SU-DHL-6 (cell line): ENCODE data around the gene CYP39A1.

Experiments used
- H2AFZ ChIP-seq: fragments of 200-600 bp; sonication (generic); 2 replicates; pipeline ENCODE4 v1.6.1; 2014; ENCODE audit warnings: low read depth, mild to moderate bottlenecking, moderate library complexity, mixed read lengths, antibody characterized with exemption, low read length; ENCODE audit not compliant: severe bottlenecking
- H3F3A ChIP-seq: fragments of 200-600 bp; shearing (Covaris generic); 2 replicates; pipeline ENCODE4 v1.6.0; 2016; ENCODE audit warnings: antibody characterized with exemption, mild to moderate bottlenecking; ENCODE audit not compliant: insufficient read depth
- H3K27ac ChIP-seq: fragments of 200-600 bp; sonication (generic); 2 replicates; pipeline ENCODE4 v1.5.1; 2016; ENCODE audit warnings: low read depth, mild to moderate bottlenecking, low read length, moderate library complexity, mixed read lengths
- H3K27me3 ChIP-seq: fragments of 200-600 bp; sonication (generic), shearing (Covaris generic); 2 replicates; pipeline ENCODE4 v1.6.0; 2014; ENCODE audit warnings: mild to moderate bottlenecking, low read length
- H3K36me3 ChIP-seq: fragments of 200-600 bp; sonication (generic); 2 replicates; pipeline ENCODE4 v1.6.1; 2014; ENCODE audit warnings: mild to moderate bottlenecking, low read length, mixed read lengths
- H3K4me2 ChIP-seq: fragments of 300-600, 200-600 bp; shearing (Covaris generic), sonication (generic); 2 replicates; pipeline ENCODE4 v1.6.0; 2014; ENCODE audit warnings: low read length, low read depth, mild to moderate bottlenecking; ENCODE audit not compliant: poor library complexity, severe bottlenecking
- H3K4me3 ChIP-seq: fragments of 200-600 bp; sonication (generic); 2 replicates; pipeline ENCODE4 v1.5.1; 2014; ENCODE audit warnings: antibody characterized with exemption, low read length, mild to moderate bottlenecking, mixed read lengths; ENCODE audit not compliant: insufficient read depth, poor library complexity, severe bottlenecking
- H3K79me2 ChIP-seq: fragments of 200-600 bp; sonication (generic); 2 replicates; pipeline ENCODE4 v1.6.1; 2014; ENCODE audit warnings: mild to moderate bottlenecking, low read length, moderate library complexity; ENCODE audit not compliant: insufficient read depth
- H3K9ac ChIP-seq: fragments of 200-600 bp; sonication (generic); 2 replicates; pipeline ENCODE4 v1.7.0; 2014; ENCODE audit warnings: mild to moderate bottlenecking, low read length
- H3K9me2 ChIP-seq: fragments of 200-600 bp; sonication (generic); replicated peaks from 2 replicates; pipeline ENCODE4 v1.6.1; 2014; ENCODE audit warnings: low read length; ENCODE audit not compliant: insufficient read depth
- H3K9me3 ChIP-seq: fragments of 200-600 bp; sonication (generic); 2 replicates; pipeline ENCODE4 v1.6.1; 2014; ENCODE audit warnings: low read length, mixed read lengths; ENCODE audit not compliant: insufficient read depth
- H4K20me1 ChIP-seq: fragments of 200-600 bp; sonication (generic); 2 replicates; pipeline ENCODE4 v1.6.1; 2014; ENCODE audit warnings: low read depth, mild to moderate bottlenecking, antibody characterized with exemption, low read length, moderate library complexity, mixed read lengths
- EZH2phosphoT487 ChIP-seq: fragments of 200-600 bp; sonication (generic), shearing (Covaris generic); conservative IDR thresholded peaks from 2 replicates; pipeline ENCODE4 v1.6.1; 2018; ENCODE audit warnings: mild to moderate bottlenecking, antibody characterized with exemption, low read length, moderate library complexity, mixed read lengths
- TF ChIP-seq, protein P1 (sequence below): fragments of 200-600 bp; sonication (generic); IDR thresholded peaks from one replicate; pipeline ENCODE4 v1.5.1; 2017; ENCODE audit warnings: antibody characterized with exemption, mild to moderate bottlenecking, low read length, moderate library complexity; ENCODE audit not compliant: insufficient read depth, poor library complexity, severe bottlenecking

The CYP39A1 gene

DNA sequence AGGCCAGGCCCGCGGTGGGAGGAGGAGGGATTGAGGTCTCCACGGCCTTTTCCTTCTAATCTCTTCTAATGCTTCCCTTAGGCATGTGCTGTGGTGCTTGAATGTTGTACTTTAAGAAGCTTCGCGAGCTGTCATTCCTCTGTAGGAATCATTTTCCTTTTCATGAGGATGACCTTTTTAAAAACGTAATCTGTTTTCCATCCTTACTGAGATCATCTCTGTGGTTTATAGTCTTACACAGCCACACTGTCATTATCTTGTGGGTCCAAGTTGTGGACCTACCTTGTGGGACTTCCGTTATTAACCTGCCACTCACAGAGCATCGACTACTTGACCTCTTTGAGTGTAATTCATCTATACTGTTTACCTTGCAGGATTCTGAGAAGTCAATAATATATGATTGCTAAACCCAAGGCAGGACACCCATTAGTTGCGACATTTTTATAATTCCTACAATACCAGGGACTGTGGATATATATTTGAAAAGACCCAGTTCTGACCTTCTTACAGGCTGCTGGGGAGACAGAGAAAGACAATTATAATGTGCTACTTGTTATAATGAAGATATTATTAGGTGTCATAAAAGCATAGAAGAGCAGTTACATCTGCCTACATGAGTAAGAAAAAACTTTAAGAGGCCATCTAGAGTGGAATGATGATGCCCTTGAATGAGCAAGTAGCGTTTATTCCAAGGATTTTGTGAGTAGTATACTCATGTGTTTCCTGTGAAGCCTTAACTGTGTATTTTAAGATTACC is 999 bp upstream of the CYP39A1 start:
- peak overlapping the region; percentile 96 for H3K27ac ChIP-seq
- peaks cover 97% of the 10 kb centered on the region for H3K79me2 ChIP-seq

DNA sequence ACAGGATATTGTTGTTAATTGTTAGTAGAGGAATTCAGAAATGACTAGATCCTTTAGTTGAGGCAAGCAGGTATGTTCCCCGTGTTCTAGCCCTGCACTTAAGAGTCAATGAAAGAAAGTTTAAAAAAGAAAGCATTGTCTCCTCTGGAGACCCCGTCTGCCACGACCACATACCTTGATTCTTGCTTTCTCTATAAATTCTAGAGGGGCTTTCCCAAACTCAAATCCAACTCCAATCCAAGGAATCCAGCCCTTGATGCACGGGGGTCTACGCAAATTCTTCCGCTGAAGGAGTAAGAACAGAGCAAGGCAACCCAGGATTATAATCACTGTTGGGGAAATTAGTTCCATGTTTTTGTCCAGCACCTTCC is 401 bp downstream of the CYP39A1 start:
- no peak overlapping the region for H2AFZ ChIP-seq
- H3K79me2 ChIP-seq: peaks cover 92% of the 10 kb centered on the region
- H3K9ac ChIP-seq: peak overlapping the region; percentile 82
- H3K4me3 ChIP-seq: peak overlapping the region; percentile 79
- H4K20me1 ChIP-seq: no peaks in the 10 kb centered on the region
- no peaks in the 10 kb centered on the region for H3K9me2 ChIP-seq
- peaks cover 36% of the 10 kb centered on the region for H3K36me3 ChIP-seq
- H3K4me2 ChIP-seq: peak overlapping the region; percentile 92
- peaks cover 52% of the 10 kb centered on the region for H3F3A ChIP-seq
- H3K9me3 ChIP-seq: no peaks in the 10 kb centered on the region
- no peaks in the 10 kb centered on the region for H3K27me3 ChIP-seq
- TF ChIP-seq EZH2phosphoT487: no peak
- TF ChIP-seq, protein P1, sequence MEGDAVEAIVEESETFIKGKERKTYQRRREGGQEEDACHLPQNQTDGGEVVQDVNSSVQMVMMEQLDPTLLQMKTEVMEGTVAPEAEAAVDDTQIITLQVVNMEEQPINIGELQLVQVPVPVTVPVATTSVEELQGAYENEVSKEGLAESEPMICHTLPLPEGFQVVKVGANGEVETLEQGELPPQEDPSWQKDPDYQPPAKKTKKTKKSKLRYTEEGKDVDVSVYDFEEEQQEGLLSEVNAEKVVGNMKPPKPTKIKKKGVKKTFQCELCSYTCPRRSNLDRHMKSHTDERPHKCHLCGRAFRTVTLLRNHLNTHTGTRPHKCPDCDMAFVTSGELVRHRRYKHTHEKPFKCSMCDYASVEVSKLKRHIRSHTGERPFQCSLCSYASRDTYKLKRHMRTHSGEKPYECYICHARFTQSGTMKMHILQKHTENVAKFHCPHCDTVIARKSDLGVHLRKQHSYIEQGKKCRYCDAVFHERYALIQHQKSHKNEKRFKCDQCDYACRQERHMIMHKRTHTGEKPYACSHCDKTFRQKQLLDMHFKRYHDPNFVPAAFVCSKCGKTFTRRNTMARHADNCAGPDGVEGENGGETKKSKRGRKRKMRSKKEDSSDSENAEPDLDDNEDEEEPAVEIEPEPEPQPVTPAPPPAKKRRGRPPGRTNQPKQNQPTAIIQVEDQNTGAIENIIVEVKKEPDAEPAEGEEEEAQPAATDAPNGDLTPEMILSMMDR: no peak
- peak overlapping the region; percentile 96 for H3K27ac ChIP-seq

More for the DNA sequence above, 999 bp upstream of the CYP39A1 start:
- H3K27me3 ChIP-seq: no peaks in the 10 kb centered on the region
- peaks cover 43% of the 10 kb centered on the region for H3K36me3 ChIP-seq
- H3K4me2 ChIP-seq: peak overlapping the region; percentile 91
- no peaks in the 10 kb centered on the region for H4K20me1 ChIP-seq
- no peaks in the 10 kb centered on the region for H3K9me2 ChIP-seq
- H3K4me3 ChIP-seq: peak overlapping the region; percentile 79
- TF ChIP-seq EZH2phosphoT487: no peak
- TF ChIP-seq, protein P1: no peak
- peak overlapping the region; percentile 7 for H2AFZ ChIP-seq
- H3F3A ChIP-seq: peaks cover 53% of the 10 kb centered on the region
- no peaks in the 10 kb centered on the region for H3K9me3 ChIP-seq
- peak overlapping the region; percentile 82 for H3K9ac ChIP-seq

DNA sequence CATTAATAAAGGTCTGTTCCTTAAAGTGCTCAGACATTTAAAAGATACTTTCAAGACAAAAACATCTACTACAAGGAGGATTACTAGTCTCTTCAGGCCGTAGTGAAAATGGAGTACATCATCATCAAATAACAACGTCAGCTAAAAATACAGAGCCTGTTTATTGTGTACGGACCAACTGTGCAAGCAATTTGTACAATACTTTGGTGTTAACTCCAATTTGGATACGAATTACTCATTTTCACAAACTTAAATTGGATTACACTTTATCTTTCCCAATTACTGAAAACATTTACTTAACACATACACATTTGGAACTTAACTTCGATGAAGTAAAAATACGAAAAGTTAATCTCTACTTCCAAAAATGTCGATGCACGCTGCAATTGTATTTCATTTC is 802 bp downstream of the CYP39A1 start:
- H3K36me3 ChIP-seq: peaks cover 37% of the 10 kb centered on the region
- TF ChIP-seq EZH2phosphoT487: no peak
- TF ChIP-seq, protein P1: no peak
- H3K79me2 ChIP-seq: peaks cover 92% of the 10 kb centered on the region
- peak overlapping the region; percentile 82 for H3K9ac ChIP-seq
- peak overlapping the region; percentile 79 for H3K4me3 ChIP-seq
- H3K27me3 ChIP-seq: no peaks in the 10 kb centered on the region
- H3K9me2 ChIP-seq: no peaks in the 10 kb centered on the region
- no peaks in the 10 kb centered on the region for H3K9me3 ChIP-seq
- peak overlapping the region; percentile 92 for H3K4me2 ChIP-seq
- peaks cover 56% of the 10 kb centered on the region for H3F3A ChIP-seq
- peak overlapping the region; percentile 96 for H3K27ac ChIP-seq
- no peaks in the 10 kb centered on the region for H4K20me1 ChIP-seq
- no peak overlapping the region for H2AFZ ChIP-seq
